ENCODE measurements around the gene CLVS2.

The CLVS2 gene

DNA sequence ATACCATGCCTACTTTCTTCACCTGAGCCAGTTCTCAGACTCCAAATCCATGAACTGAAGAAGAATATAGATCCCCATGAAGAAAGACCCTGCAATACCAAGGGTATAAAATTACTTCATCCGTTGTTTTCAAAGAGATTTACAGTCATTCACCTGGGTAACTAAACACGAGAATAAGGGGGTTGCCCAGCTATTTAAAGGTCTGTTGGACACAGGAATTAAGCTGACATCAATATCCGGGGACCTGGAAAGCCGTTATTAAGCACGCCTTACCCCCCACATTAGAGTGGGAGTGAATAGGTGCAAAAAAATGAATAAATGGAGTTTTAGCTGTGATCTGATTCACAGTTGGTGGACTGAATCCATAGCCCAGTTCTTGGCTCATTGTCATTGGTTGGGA lies 28.9 kb downstream of the CLVS2 start:
- no peak for DNase-seq (ENCODE audit: low read depth in 2 of 2)

DNA sequence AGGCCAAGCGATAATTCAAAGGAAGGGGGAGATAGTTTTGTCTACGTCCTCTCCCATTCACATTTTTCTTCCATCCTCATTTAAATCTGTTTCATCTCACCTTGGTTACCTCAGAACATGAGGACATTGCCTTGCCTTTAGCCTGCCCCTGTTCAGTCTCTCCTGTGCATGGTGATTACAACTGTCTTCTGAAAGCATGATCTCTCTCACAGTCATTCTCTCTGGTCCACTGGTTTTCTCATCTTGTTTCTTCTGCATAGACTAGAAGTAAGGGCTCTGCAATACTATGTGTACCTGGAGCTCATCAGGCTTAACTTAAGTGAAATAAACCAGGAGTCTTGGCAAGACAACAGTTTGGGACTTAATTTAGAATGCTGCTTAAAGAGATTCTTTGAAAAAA lies 31.4 kb downstream of the CLVS2 start:
- DNase-seq (ENCODE audit: low read depth in 2 of 2) = no peak

DNA sequence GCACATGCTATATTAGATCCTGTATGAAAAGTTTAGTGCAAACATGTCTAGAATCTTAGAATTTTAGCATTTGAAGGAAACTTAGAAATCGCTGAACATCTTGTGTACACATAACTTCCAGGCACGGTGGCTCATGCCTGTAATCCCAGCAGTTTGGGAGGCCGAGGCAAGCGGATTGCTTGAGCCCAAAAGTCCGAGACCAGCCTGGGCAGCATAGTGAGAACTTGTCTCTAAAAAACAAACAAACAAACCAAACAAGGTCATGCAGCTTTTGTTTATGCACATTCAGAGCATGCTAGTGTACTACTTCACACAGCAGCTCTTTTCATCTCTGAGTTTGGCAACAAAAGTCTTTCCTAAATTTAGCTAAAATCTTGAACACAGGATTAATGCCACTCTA lies 32.2 kb downstream of the CLVS2 start:
- DNase-seq (ENCODE audit: low read depth in 2 of 2) = no peak

DNA sequence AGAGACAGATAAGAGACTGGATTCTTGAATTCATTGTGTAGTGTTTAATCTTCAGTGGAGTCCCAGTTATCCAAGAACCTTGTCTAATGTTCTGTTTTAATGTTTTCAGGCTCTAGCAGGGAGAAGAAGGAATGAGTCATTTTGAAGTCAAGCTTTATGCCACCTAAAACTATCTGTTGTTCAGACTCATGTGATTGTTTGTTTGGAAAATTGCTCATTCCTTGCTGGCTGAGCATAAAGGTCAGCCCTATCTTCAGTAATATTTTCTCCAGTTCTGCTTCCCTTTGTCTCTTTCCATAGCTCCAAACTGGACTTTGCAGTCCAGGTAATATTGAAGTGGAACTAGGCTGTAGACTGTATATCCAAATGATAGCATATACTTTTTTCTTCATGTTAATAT lies 34.2 kb downstream of the CLVS2 start:
- DNase-seq (ENCODE audit: low read depth in 2 of 2) = no peak

DNA sequence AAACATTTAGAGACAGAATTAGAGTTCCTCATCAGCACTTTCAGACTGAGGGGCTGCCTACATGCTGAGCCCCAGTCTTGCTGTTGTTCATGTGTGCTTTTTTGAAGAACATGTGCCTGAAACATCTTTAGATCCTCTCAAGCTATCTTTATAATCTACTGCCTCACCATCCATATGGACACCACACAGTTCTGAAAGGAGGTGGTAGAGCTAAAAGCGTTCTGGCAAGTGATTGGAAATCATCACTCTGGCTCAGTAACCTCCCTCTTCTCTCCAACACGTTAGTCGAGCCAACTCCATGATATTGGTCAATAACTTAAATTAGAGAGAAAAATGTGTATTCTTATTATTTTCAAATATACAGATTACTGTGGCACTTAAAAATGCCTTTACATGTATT lies 40.6 kb downstream of the CLVS2 start:
- DNase-seq (ENCODE audit: low read depth in 2 of 2) = no peak

DNA sequence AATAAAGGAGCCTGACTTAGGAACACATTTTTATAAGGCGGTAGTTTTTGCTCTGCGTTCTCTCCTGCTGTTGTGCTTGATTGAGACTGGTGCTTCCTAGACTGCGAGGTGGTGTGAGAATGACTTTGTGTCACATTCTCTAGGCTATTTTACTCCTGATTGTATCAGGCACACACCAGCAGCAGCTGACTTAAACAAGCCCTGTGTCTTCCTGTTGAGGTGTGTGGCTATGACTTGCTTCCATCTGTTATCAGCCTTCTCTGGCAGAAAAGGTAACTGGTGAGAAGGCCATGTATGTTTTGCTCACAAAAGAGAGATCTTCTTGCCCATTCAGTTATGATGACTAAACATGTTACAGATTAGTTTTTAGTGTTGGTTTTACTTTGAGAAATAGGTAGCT lies 43.4 kb downstream of the CLVS2 start:
- DNase-seq (ENCODE audit: low read depth in 2 of 2) = no peak

DNA sequence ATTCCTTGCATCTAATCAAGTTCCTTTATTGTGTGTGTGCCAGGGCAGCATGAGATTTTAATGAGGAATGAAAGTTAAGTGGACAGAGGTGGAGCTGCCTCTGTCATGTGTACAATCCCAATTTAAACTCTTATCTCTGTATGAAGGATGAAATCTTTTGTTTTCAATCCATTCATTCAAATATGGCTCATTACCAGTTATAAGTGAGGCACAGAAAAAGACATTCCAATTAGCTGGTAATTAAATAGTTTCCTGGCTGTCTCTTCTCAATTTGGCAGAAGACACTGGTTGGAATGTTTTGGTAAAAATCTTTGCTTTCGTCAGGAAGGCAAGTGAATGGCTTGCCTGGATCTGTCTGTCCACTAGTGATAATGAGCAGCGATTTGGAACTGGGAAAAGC lies 46.4 kb downstream of the CLVS2 start:
- no peak for DNase-seq (ENCODE audit: low read depth in 2 of 2)

DNA sequence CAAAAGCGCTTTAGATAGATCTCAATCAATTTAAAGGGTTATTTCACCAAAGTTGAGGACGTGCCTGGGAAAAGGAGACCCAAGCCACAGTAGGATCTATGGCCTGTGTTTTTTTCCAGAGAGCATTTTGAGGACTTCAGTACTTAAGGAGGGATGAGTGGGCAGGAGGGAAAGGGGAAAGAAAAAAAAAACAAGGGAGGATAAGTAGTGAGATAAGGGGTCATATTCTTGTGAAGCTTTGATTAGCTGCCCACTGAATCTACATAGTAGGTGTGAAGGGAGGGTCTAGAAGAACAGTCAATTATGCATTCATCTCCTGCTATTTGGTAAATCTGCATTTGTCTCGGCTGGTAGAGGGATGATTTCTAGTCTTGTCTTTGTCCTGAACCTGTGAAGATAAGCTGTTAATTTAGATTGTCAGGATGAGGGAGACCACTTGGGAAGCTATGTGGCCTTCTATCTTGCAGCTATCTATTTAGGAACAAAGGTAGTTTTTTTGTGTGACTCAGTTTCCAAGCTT lies 48.4 kb downstream of the CLVS2 start:
- DNase-seq (ENCODE audit: low read depth in 2 of 2) = no peak

DNA sequence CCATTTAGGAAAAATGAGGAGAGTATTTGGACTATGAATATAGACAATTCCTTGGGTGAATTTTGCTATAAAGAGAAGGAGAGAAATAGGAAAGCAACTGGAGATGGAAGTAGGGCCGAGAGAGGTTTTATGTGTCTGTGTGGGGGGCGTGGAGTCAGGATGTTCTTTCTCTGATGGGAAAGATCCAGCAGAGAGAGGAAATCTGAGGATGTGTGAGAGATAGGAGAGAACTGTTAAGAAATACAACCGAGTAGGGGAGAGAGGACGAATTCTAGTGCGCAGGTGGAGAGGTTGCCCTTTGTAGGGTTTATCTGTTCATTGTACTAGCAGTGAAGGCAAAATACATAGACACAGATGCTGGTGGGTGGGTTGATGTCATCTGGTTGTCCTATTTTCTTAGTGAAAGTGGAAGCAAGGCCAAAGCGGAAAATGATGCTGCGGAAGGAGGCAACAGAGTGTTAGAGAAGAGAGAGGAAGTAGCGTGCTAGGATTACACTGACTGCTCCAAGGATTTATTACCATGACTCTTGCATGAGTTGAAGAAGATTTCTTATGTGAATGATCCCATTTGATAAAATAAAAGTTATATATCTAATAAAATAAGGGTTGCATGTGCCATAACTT lies 57.7 kb downstream of the CLVS2 start:
- DNase-seq (ENCODE audit: low read depth in 2 of 2) = no peak

DNA sequence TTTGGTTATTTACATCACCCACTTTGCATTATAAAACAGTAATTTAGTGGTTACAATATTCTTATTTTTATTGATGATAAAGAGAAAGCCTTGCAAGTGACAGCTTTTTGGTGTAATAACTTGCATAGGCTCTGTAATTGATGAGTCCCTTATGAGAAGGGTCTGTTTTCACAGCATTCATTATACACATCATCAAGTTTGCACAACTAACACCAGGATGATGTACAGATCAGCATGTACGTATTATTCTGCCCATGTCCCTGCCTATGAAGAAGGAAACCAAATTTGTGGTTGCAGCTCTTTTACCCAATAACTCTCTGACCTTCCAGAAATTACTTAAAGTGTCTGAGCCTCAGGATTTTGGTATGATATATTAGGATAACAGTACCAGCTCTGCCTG lies 59.2 kb downstream of the CLVS2 start:
- DNase-seq (ENCODE audit: low read depth in 2 of 2) = no peak

DNA sequence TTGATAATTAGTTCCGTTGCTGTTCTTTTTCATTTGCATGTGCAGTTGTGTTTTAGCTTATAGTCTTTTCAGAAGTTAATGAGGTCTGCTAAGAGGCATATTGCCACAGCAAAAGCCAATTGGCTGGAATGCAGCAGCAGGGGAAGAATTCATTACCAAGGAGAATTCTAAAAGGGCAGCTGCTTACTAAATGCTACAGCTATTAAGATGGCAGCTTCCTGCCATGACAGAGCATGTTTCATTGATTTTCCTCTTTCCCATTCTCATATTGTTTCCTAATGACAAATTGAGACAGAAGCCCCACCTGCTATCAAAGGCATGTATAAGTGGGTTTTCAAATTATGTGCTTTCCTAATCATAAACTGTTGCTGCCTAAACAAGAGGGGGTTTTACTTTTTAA lies 66.6 kb downstream of the CLVS2 start:
- DNase-seq (ENCODE audit: low read depth in 2 of 2) = no peak

DNA sequence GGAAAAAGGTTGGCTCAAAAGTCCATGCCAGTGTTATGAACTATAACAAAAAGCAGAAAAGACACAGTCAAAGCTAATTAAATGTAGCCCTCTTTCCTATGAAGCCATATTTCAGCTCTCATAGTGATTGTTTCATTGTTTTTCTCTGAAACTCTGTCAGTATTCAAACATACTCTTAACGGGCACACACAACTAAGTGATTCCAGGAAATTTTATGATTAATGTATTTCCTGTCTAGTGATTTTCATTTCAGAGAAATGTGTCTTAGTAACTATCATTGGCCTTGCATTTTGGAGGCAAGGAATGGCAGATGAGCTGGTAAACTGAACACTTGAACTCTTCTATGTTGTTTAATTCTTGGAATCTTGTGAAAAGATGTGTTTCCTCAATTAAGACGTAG lies 68.0 kb downstream of the CLVS2 start:
- no peak for DNase-seq (ENCODE audit: low read depth in 2 of 2)

DNA sequence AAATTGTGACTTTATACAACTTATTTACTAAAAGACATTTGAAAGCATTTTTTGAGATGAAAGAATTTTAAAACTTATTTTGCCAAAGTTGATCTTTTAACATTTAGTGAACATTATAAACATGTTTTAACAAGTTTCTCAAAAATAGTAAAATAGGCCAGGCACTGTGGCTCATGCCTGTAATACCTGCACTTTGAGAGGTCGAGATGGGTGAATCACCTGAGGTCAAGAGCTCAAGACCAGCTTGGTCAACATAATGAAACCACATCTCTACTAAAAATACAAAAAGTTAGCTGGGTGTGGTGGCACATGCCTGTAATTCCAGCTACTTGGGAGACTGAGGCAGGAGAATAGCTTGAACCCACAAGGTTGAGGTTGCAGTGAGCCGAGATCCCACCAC lies 78.6 kb downstream of the CLVS2 start:
- DNase-seq (ENCODE audit: low read depth in 2 of 2) = no peak

DNA sequence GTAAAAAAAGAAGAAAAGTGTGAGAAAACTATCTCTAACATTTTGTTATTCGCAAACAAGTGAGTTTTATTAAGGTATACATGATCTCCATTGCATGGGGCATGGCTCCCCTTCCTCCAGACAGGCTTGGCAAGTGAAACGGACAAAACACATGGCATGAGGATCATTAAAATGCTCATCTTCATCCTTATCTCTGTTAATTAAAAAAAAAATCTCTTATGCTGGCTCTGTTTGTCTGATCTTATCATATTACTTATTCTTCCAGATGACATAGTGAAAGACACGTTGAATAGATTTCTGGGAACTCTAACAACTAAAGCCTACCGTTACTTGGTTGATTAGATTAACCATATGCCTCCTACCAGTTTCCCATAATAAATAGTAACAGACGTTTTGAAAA lies 89.4 kb downstream of the CLVS2 start:
- DNase-seq (ENCODE audit: low read depth in 2 of 2) = no peak

DNA sequence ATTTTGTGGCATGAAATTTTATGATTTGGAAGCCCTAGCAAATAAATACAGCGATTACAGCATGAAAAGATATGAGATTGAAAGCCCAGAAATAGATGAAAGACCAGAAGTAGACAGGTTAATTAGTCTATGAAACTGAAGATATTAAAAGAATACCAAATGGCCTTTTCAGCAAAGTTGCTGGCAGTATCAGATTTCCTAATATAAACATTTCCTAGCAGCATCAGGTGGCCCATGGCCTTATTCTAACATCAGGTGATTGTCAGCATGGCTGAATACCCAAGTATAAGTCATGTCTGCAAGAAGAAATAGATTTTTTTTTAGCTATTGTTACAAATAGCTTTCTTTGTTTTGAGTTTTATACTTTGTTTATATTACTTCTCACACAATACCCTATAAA lies 93.2 kb downstream of the CLVS2 start:
- no peak for DNase-seq (ENCODE audit: low read depth in 2 of 2)

DNA sequence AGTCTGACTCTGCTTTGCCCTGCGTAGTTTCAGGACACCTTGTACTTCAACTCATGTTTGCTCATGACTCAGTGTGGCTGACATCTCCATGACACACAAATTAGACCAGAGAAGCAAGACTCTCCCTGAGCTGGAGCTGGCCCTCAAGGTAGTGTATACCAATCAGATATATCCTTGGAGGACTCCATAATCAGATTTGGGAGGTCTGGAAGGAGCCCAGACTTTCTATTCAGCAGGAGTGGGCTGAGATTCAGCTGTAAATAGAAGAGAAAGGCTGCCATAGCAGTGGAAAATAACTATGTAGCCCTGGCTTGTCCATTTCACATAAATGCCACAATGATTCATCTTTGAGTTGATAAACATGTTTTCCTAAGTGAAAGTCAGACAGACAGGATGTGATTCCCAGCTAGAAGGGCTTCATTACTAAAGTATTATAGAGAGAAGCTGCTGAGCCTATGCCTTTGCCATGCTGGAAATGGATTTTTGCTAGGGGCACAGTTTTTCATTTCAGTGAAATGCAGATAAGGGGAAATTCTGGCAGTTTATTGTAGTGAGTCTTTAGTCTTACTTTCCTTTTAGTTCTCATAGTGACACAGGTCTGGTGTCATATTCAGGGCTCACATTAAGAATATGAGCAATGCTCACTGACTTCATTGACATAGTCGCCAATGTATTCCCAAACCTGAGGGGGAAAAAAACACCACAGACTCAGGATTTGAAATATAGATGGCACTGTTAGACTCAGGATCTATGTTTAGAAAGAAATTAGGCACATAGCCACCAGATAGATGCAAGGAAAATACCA lies 95.3 kb downstream of the CLVS2 start:
- no peak for DNase-seq (ENCODE audit: low read depth in 2 of 2)

DNA sequence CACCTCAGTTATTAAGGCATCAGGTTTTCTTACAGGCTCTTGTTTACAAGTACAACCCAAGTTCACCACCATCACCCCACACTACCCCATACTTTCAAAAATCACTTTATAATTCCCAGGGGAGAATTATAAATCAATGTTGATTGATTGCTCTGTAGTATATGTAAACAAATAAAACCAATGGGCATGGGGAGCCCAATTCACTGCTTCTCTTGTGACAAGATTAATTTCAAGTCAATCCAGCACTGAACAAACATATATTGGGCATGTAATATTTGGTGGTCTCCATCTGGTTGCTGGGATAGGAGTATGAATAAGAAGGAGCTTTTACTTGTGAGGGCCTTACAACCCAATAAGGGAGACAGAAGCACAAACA lies 95.8 kb downstream of the CLVS2 start:
- no peak for DNase-seq (ENCODE audit: low read depth in 2 of 2)

DNA sequence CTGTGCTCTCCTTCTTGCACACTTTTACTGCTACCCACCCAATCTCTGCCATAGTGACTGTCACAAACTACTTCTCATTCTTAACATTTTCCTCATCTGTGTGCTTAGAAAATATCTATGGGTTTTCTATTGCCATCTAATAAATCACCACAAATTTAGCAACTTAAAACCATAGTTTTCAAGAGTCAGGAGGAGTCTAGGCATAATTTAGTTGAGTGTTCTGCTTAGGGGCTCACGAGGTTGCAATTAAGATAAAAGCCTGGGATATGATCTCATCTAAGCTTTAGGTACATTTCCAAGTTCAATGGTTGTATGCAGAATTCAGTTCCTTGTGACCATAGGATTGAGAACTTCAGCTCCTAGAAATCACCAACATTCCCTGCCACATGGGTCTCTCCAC lies 98.8 kb downstream of the CLVS2 start:
- no peak for DNase-seq (ENCODE audit: low read depth in 2 of 2)

DNA sequence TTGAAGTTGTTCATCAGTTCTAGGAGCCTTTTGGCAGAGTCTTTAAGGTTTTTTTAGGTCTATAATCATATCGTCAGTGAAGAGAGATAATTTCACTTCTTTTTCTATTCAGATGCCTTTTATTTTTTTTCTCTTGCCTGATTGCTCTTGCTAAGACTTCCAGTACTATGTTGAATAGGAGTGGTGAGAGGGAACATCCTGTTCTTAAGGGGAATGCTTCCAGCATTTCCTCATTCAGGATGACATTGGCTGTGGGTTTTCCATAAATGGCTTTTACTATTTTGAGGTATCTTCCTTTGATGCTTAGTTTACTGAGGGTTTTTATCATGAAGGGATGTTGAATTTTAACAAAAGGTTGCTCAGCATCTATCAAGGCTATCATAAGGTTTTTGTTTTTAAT lies 109.5 kb downstream of the CLVS2 start:
- DNase-seq (ENCODE audit: low read depth in 2 of 2) = no peak

DNA sequence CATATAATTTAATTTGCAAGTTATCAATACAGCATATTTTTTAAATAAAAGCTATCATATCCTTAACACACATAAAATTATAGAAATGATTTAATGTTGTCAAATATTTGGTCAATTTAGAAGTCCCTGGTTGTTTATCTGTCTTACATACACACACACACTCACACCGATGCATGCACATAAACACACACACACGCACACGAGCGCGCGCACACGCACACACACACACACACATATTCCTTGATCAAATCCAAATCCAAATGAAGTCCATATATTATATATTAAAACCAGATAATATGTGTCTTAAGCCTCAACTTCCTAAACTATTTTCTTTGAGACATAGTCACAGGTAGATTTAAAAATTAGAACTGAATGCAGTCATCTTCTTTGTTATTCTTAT lies 120.3 kb downstream of the CLVS2 start:
- no peak for DNase-seq (ENCODE audit: low read depth in 2 of 2)

DNA sequence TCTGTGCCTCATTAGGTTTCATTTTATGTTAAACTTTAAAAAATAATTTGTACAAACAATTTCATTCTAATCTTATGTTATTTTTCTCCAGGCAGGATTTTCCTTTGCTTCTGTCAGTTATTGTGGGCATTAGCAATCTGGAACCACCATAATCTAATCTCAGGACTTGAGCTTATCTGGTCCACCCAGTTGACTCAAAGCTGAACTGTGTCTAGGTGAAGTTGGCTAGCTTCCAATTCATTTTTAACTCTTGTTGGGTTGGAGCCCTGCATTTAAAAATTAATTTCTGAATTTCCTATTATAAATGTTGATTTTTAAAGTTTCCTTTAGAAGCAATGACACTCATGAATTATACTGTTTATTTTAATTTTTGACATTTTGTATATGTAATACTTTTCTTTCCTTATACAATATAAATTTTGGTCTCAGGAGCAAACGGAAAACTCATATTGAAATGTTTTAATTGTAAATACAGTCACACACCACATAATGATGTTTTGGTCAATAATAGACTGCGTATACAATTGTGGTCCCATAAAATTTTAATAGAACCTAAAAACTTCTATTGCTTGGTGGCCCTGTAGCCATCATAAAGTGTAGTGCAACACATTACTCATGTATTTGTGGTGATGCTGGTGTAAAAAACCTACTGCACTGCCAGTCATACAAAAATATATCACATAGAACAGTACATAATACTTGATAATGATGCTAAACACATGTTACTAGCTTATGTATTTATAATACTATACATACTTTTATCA lies 121.3 kb downstream of the CLVS2 start:
- DNase-seq (ENCODE audit: low read depth in 2 of 2) = no peak

DNA sequence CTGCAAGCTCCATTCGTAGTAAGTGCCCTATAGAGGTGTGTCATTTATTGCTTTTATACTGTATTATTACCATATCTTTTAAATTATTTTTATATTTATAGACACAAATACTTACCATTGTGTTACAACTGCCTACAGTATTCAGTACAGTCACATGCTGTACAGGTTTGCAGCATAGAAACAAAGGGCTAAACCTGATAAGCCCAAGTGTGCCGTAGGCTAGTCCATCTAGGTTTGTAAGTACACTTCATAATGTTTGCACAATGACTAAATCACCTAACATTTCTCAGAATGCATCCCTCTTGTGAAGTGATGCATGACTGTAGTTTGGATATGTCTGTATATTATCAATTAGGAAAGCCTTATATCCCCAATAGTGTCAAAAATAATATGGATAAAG lies 122.8 kb downstream of the CLVS2 start:
- no peak for DNase-seq (ENCODE audit: low read depth in 2 of 2)

All from stimulated activated CD4-positive, alpha-beta T cell treated with anti-CD3 and anti-CD28 coated beads, Interleukin-1b, Interleukin-23, amount 100 ng/mL, for 1 hour (primary cell).